Measurements from ENCODE around the gene MAML1. TPM values are rescaled to one million over a fixed set of nuclear protein-coding genes. Genes with fewer than 3 reads are reported as not detected.
A peak's percentile ranks its signal among the peaks of the same experiment; 100 is the strongest.

Gene MAML1
- polyA plus RNA-seq, 1 of the 3 experiments (the other 2 are of a cell fraction) = 8.1 TPM

- peaks cover 29% of the 10 kb centered on the region for H3K79me2 ChIP-seq (ENCODE audit: insufficient read depth)
- H3K27ac ChIP-seq (ENCODE audit: low read depth in 2 of 2, low read length in 1 of 2) = peak overlapping the region; percentile 84 to 94
- H3K9me3 ChIP-seq = no peaks in the 10 kb centered on the region
- 76% methylated on average over 12 of the region's 14 CpGs for WGBS (ENCODE audit: low lambda C conversion rate)
- TF ChIP-seq EZH2phosphoT487 (IDR thresholded peaks at IDR 0.05; ENCODE audit: borderline replicate concordance, low read depth) (no peak), TAF1 (IDR thresholded peaks at IDR 0.05; ENCODE audit: borderline replicate concordance, low read depth, low read length) (no peak), USF1 (IDR thresholded peaks at IDR 0.05; ENCODE audit: borderline replicate concordance, low read depth) (no peak), RXRA (IDR thresholded peaks at IDR 0.05; ENCODE audit: borderline replicate concordance, low read depth) (no peak), USF2 (IDR thresholded peaks at IDR 0.05; ENCODE audit: borderline replicate concordance, low read depth, low read length) (no peak), SMC3 (IDR thresholded peaks at IDR 0.05; ENCODE audit: low read depth, low read length) (no peak), RFX5 (IDR thresholded peaks at IDR 0.05; ENCODE audit: low read length) (no peak), MAX (IDR thresholded peaks at IDR 0.05; ENCODE audit: low read depth) (no peak), JUND (IDR thresholded peaks at IDR 0.05) (no peak), YY1 (IDR thresholded peaks at IDR 0.05; ENCODE audit: low read depth) (no peak), TEAD4 (IDR thresholded peaks at IDR 0.05; ENCODE audit: borderline replicate concordance, insufficient read depth) (no peak), ELF1 (IDR thresholded peaks at IDR 0.05) (no peak), NRF1 (IDR thresholded peaks at IDR 0.05; ENCODE audit: low read depth, low read length) (no peak), MEF2A (IDR thresholded peaks at IDR 0.05; ENCODE audit: borderline replicate concordance, low read depth) (no peak), GABPA (IDR thresholded peaks at IDR 0.05; ENCODE audit: low read depth) (no peak)
- TF ChIP-seq, protein P1, sequence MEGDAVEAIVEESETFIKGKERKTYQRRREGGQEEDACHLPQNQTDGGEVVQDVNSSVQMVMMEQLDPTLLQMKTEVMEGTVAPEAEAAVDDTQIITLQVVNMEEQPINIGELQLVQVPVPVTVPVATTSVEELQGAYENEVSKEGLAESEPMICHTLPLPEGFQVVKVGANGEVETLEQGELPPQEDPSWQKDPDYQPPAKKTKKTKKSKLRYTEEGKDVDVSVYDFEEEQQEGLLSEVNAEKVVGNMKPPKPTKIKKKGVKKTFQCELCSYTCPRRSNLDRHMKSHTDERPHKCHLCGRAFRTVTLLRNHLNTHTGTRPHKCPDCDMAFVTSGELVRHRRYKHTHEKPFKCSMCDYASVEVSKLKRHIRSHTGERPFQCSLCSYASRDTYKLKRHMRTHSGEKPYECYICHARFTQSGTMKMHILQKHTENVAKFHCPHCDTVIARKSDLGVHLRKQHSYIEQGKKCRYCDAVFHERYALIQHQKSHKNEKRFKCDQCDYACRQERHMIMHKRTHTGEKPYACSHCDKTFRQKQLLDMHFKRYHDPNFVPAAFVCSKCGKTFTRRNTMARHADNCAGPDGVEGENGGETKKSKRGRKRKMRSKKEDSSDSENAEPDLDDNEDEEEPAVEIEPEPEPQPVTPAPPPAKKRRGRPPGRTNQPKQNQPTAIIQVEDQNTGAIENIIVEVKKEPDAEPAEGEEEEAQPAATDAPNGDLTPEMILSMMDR (IDR thresholded peaks at IDR 0.05) = no peak
- TF ChIP-seq, protein P2, sequence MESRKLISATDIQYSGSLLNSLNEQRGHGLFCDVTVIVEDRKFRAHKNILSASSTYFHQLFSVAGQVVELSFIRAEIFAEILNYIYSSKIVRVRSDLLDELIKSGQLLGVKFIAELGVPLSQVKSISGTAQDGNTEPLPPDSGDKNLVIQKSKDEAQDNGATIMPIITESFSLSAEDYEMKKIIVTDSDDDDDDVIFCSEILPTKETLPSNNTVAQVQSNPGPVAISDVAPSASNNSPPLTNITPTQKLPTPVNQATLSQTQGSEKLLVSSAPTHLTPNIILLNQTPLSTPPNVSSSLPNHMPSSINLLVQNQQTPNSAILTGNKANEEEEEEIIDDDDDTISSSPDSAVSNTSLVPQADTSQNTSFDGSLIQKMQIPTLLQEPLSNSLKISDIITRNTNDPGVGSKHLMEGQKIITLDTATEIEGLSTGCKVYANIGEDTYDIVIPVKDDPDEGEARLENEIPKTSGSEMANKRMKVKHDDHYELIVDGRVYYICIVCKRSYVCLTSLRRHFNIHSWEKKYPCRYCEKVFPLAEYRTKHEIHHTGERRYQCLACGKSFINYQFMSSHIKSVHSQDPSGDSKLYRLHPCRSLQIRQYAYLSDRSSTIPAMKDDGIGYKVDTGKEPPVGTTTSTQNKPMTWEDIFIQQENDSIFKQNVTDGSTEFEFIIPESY (IDR thresholded peaks at IDR 0.05; ENCODE audit: borderline replicate concordance, low read depth) = no peak
- peak overlapping the region in 1 of 2 experiments; percentile 32; a peak in 1 of 4 replicates for H3K4me3 ChIP-seq (ENCODE audit: low read depth in 2 of 2, low read length in 1 of 2)
- H3K4me2 ChIP-seq = peak overlapping the region; percentile 75; the same call in 1 of the 2 replicates
- H3K9me2 ChIP-seq = no peaks in the 10 kb centered on the region
- H3K36me3 ChIP-seq (replicated peaks in 1 of 2; ENCODE audit: control insufficient read depth in 1 of 2, insufficient read depth in 2 of 2, low read length in 1 of 2) = peaks cover 12 to 14% of the 10 kb centered on the region in 2 experiments
- DNase-seq = no peak
- CTCF ChIA-PET = interaction anchor here (1.6 kb wide), 1 partner anchor 22 kb away, joined by 4 read pairs; no protein-coding TSS in a partner anchor
- POLR2A ChIA-PET = interaction anchor here (0.6 kb wide), 1 partner anchor 14 kb away, joined by 3 read pairs; no protein-coding TSS in a partner anchor
- H3F3A ChIP-seq (replicated peaks; ENCODE audit: insufficient read depth) = peaks cover 13% of the 10 kb centered on the region
- H4K20me1 ChIP-seq (ENCODE audit: insufficient read depth) = peaks cover 21% of the 10 kb centered on the region
- H3K4me1 ChIP-seq (ENCODE audit: control insufficient read depth in 1 of 2, insufficient read depth in 2 of 2, low read depth in 1 of 2, low read length in 1 of 2) = peaks cover 22 to 36% of the 10 kb centered on the region in 2 experiments
- H3K27me3 ChIP-seq (ENCODE audit: insufficient read depth) = no peaks in the 10 kb centered on the region
- H3K9ac ChIP-seq = peak overlapping the region; percentile 97; the same call in 1 of the 2 replicates
- H2AFZ ChIP-seq (ENCODE audit: low read depth) = peak overlapping the region; percentile 67; the same call in 1 of the 2 replicates
Measured at GRCh38 chr5:179817890-179818745, 85.5 kb downstream of the MAML1 start.

All from SK-N-SH (cell line).